HG02870 (cell line): ENCODE measurements around the gene HDAC5.

Source experiments
- ATAC-seq: cut with Tn5 transposase; IDR thresholded peaks from one replicate; pipeline ENCODE4 v1.9.1; 2021; ENCODE audit warnings: mild to moderate bottlenecking, moderate library complexity; ENCODE audit not compliant: unreplicated experiment

HDAC5 gene

DNA sequence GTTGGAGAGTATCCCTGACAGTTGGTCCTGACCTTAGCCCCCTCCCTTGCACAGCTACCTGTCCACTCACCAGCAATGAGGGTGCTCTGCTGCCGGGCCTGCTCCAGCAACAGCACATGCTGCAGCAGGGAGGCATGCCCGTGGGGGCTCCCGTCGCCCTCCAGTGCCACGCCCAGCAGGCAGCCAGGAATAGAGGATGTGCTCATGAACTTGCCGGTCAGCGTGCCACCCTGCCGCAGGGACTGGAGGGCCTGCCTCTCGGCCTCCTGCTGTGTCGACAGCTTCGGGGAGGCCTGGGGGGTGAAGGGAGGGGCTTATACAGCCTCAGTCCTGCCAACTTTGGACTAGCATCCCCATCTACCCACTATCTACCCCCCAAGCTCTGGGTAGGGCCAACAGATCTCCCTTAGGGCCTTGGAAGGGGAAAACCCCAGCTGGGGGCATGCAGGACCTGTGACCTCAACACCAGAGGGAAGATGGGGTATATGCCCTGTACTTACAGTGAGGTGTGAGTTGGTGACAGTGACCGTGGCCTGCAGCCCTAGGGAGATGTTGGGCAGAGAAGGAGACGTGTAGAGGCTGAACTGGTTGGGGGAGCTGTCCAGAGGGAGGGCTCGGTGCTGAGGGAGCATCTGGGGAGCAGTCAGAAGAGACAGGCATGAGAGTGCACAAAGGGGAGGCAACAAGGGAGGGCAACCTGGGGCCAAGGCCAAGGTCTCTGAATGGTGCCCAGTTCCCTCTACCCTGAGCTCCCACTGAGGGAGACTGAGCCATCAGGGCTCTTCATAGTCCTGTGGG, 32.0 kb downstream of the HDAC5 start:
- ATAC-seq, result no peak

DNA sequence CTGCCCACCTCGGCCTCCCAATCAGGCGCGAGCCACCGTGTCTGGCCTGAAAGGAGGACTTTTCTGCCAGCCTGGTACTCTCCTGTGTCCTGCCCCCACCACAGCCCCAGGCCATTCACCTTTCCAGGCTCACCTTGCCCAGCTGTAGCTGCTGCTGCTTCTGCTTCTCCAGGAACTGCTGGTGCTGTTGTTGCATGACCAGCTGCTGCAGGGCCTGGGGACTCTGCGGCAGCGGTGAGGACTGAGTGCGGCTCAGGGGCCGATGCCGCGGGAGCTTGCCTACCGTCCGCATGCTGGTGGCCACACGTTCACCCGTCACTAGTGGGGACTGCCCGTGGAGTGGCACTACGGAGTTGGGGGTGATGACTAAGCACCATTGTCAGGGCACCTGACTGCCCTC, 35.2 kb downstream of the HDAC5 start:
- no peak for ATAC-seq

DNA sequence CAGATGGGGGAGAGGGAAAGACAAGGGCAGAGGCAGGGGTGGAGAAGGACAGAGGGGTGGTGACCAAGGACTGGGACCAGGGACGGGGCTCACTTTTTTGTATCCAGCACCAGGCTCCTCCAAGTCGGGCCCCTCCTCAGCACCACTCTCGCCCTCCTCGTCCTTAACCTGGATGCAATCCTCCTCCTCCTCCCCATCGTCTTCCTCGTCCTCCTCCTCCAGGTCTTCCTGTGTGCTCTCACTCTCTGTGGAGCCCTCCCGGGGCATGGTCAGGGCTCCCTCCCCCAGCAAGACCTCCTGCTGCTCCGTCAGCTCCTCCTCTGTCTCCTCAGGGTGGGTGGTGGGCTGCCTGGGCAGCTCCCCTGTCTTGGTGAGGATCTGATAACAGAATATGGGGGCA, 36.1 kb downstream of the HDAC5 start:
- no peak for ATAC-seq

DNA sequence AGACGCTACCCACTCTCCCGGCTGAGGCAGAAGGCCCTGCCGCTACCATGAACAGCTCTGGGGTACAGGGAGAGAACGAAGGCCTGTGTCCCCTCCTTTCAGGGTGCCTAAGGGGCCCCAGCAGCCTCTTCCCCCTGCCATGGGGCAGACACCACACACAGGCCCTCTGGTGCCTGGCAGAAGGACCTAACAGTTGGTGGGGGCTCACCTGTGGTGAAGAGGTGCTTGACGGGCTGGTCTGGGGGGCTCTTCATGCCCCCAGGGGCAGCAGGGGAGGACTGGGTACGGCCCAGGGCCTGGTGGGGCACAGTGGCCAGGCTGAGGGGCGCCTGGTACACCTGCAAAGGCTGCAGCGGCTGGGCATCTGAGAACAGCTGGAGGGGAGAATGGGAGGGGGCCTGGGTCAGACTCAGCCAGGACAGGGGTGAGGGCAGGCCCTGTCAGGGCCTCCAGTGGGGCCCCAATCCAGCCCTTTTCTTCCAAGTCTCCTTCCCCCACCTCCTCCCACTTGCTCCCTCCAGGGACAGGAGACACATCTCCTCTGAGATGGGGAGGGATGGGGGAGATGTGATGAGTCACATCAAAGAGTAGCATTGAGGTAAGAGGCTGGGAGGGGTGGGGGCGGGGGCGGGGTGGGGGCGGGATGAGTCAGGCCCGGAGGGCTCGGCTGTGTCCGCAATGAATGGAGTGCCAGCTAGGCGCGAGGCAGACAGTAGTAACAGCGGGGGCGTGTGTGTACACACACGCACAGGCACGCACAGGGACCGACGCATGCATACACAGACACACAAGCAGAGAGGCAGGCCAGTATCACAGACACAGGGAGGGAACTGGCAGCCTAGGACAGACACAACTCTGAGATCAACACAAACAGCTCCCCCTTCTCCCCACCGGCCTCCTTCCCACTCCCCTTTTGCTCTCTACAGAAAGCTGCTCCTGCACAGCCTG, 36.8 kb downstream of the HDAC5 start:
- no peak for ATAC-seq

DNA sequence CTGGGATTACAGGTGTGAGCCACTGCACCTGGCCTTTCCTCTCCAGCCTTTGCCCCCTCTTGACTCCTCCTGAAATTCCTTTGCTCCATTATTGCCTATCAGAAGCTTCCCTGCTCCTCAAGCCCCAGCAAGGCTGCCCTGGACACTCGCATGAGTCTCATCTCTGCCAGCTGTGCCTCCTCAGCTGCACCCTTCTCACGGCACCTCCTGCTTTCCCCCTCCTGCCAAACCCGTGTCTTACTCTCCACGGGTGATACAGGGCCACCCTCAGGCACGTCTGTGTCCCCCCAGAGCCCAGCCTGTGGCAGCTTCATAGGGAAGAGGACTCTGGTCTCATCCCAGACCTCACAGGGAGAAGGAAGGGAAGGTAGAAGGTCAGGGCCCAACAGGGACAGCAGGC, 37.5 kb downstream of the HDAC5 start:
- ATAC-seq, result no peak

DNA sequence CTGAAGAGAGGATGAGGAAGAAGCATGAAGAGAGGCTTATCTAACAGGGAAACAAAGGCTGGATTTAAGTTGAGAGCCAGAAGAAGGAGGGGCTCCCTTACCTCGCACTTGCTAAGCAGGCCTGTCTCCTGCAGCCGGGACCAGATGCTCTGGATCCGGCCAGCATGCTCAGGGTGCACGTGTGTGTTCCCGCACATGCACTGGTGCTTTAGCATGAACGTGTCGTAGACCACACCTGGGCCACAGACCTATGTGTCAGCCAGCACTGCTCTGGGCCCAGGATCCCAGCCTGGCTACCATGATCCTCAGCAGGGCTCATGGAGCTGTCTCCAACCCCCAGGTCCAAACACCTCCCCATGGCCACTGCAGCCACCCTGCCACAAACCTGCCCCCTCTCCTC, 38.5 kb downstream of the HDAC5 start:
- ATAC-seq, result no peak

DNA sequence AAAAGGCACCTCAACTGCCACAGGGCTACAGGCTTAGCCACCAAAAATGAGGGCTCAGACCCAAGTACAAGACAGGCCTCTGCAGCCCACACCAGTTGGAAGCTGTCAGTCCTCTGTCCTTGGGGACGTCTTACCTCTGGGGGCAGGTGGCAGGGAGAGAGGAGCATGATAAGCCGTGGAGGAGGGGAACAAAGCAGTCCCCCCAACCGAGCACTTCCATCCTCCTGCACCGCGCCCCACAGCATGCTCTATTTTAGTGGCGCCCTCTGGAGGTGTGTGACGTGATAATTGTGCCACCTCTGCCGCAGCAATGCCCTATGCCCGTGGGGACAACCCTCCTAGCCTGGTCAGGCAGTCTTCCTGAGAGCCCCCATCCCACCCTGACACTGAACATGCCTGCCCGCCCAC, 39.3 kb downstream of the HDAC5 start:
- no peak for ATAC-seq

DNA sequence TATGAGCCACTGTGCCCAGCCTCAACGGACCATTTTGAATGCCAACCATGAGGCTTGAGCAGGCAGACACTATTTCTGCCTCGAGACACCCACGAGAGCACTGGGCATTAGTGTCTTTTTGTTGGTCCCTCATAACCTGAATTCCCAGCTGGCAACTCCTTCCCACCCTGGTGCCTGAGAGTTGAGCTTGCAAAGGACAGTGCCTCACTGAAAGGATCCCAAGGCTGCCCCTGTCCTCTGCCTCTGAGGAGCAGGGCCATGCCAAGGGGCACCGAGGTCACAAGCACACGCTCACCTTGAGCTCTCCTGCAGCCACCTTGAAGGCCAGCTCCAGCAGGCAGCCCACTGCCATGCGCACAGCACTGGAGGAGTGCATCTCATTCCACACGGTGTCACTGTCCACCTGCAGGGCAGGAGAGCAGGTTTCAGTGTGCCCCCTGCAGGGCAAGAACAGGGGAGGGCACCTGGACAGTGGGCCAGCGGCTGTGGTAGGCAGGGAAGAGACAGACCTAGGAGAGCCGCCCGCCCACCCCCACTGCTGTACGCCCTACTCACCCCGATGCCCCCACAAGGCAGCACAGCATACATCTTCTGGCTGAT, 40.1 kb downstream of the HDAC5 start:
- no peak for ATAC-seq

DNA sequence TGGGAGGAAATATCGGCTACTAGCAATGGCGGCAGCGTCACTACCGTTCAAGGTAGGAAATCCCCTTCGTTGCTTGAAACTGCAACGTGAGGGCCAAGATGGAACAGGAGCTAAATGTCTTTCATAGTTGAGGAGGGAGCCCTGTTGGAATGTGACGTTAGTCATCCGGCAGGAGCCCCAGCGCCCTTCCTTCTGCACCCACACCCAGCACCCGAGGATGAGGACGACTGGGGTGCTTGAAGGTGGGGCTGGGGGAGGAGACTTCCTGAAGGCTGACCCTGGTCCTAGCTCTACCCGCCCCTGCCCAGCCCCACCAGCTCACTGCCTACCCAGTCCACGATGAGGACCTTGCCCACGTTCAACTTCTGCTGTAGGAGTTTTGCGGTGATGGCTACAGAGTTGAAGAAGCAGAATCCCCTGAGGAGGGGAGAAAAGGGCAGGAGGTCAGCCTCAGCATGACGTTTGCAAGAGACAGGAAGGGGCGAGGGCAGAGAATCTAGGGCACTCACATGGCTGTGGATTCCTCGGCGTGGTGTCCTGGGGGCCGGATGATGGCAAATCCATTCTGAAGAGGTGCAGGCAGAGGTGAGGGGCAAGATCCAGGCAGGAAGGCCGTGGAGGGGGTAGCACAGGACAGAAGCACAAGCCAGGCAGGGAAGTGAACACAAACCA, 41.0 kb downstream of the HDAC5 start:
- ATAC-seq, result no peak

DNA sequence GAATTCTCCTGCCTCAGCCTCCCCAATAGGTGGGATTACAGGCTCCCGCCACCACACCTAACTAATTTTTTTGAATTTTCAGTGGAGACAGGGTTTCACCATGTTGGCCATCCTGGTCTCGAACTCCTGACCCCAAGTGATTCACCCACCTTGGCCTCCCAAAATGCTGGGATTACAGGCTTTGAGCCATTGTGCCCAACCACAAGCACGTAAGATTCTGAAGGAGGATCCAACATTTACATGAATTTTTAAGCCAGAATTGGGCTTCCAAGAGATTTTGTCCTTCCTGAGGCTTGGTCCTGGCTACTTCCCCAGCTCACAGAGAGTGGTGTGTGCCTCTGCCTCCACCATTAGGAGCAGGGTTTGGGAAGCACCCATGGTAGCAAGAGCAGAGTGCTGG, 41.8 kb downstream of the HDAC5 start:
- no peak for ATAC-seq

DNA sequence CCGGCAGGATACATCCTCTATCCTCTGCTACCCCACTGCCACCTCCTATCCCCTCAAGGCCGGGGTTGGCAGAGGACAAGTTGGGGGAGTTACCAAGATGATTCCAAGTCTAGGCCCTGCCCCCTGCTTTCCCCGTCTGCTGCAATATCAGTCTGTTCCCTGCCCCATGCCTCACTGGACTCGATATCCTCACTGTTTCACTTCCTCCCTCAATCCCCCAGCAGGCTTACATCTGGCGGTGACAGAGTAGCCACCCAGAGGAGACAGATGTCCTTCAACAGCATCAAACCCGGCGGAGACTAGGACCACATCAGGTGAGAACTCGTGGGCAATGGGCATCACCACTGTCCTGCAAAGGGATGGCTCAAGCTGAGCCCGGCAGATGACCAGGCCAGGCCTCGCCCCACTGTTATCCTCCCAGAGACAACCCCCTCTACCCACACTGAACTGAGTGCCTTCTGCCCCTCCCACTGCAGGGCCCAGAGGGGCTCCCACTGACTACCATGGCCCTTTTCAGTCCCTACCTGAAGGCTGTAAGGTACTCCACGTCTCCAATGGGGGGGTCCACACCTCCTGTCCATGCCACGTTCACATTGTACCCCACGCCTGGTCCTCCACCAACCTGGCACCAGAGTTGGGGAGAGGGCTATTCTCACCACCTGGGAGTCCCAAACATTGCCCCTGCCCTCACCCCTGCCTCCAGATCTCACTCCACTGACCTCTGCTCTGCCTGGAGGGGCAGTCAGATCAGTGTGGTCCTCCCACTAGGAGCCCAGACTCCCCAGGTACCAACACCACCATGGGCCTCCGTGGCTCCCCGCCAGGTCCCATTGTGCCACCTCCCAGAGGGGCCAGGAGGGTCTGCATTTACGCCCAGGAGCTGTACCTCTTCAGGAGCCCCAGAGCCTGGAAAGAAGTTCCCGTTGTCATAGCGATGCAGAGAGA, 43.3 kb downstream of the HDAC5 start:
- no peak for ATAC-seq

DNA sequence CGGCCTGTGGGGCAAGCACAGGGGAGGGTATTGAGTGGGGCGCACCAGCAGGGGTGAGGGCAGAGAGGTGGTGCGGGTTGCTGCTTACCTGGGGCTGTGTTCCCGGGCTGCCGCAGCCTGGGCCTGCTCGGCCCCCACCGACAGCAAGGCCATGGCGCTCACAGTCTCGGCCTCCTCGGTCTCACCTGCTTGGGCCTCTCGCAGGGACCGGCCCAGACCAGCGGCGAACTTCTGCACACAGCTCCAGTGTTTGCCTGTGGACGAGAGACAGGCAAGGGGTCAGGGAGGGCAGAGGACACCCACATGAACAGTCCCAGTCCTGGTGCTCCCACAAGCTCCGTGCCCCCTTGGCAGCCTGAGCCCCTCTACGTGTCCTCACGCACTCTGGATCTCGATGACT, 45.0 kb downstream of the HDAC5 start:
- no peak for ATAC-seq

DNA sequence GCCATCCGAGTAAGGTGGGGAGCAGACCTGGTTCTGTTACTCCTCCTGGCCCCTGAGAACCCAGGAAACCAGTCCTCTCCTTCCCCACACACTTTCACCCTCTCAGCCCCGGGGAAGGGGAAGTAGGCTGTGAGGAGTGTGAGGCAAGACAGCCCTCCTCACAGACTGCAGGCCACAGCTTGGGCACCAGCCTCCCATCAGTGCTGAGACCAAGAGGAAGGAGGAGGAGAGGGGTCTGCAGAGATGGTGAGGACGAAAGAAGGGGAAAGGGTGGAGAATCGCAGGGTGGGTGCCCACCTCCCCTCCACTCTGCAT, 45.9 kb downstream of the HDAC5 start:
- no peak for ATAC-seq

DNA sequence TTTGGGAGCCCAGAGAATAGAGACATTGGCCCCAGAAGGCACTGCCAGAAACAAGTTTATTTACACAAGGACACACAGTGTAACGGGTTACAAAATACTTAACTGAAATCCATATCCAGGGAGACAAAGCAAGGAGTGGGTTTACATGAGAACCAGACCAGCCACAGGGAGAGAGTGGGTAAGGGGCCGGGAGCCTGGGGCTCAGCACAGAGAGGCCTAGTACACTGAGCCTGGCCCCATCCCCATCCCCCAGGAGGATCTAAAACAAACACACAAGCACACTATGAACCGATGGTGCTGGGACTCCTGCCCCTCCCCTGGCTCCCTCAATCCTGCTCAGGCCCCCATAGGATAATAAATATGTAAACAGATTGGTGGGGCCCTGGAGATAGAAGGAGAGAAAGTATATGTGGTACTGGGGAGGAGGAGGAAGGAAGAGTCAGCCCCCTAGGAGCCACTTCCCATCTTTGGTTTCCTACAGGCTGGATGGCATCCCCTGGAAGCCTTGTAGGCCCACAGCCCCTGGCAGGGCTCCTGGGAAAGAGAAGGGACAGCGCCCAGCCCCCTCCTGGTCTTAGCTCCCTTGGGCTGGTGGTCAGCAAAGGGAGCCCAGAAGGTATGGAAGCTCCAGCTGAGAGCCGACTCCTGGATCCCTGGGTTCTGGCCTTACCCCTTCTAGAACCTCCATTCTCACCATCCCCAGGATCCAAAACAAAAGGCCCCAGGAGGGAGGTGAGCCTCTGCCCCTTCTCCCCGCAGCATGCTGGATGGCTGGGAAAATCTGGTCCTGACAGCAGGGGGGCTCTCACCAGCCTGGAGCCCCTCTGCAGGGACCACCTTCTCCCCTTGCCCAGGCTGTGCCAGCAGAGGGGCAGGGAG, 46.5 kb downstream of the HDAC5 start:
- ATAC-seq, result no peak

DNA sequence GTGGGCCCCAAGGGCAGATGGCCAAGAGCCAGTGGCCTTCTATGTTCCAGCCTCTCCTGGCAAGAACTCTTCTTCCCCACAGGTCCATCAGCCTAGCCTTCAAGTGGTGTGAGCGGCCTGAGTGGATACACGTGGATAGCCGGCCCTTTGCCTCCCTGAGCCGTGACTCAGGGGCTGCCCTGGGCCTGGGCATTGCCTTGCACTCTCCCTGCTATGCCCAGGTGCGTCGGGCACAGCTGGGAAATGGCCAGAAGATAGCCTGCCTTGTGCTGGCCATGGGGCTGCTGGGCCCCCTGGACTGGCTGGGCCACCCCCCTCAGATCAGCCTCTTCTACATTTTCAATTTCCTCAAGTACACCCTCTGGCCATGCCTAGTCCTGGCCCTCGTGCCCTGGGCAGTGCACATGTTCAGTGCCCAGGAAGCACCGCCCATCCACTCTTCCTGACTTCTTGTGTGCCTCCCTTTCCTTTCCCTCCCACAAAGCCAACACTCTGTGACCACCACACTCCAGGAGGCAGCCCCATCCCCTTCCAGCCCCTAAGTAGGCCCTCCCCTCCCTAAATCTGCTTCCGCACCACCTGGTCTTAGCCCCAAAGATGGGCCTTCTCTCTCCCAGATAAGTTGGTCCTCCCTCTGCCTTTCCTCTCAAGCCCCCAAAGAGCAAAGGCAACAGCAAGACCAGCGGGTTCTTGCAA, 47.7 kb downstream of the HDAC5 start:
- no peak for ATAC-seq

DNA sequence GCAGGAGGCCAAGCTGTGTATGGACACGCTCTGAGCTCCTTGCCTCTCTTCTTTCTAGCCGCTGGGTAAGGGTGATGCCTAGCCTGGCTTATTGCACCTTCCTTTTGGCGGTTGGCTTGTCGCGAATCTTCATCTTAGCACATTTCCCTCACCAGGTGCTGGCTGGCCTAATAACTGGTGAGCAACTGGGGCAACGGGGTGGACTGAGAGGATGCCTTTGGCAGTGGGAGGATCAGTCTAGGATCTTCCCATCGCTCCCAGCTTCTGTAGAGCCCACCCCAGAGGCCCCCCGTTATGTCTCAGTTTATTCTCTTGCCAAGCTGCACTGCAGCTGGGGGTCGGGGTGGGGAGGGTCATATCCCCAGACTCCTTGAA, 48.5 kb downstream of the HDAC5 start:
- ATAC-seq, result no peak

DNA sequence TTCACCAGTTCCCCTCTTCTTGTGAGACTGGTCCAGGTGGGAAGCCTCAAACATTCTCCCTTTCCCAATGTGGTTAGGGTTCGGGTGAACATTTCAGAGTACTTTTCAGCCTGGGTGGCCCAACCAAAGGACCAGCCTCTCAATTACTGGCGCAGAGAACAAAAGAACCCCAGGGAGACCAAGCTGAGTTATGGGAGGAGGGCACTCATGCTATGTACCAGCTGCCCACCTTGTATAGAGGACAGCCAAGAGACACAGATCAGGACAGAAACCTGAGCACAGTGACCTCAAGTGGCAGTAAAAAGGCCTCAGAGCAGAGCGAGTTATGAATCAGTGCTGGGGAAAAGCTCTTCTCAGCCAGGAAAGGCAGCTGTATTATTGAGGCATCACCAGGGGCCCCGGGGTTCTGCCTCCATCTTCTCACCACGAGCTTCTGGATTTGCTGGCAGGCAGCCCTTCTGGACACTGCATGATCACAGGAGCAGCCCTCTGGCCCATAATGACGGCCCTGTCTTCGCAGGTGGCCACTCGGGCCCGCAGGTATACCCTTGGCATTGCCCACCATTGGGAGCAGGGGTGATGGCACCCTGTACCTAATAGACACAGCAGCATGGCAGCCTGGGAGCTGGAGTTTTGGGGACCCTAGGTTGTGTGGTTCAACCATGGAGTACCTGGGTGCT, 49.1 kb downstream of the HDAC5 start:
- ATAC-seq, result no peak

DNA sequence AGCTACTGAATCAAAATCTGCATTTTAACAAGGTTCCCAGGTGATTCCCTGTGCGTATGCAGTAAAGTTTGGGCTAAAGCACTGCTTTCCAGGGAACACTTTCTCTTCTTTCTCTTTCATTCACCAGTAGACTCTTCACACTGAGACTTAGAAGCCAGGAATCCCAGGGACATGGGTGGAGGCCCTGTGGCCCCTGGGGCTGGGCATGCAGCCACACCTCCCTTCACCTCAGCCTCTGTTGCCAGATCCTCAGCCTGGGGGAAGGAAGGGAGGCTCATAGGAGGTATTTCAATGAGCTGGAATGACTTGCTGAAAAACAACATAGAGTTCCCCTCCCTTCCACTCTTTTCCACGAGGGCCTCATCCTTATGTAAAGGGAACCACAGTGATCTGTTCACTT, 51.7 kb downstream of the HDAC5 start:
- no peak for ATAC-seq
